Measurements from ENCODE around the gene TBL1X. TPM values are rescaled to one million over a fixed set of nuclear protein-coding genes. Genes with fewer than 3 reads are reported as not detected.

TBL1X gene
- total RNA-seq, 1 donor: 30.7 TPM

GRCh38 chrX:9539605-9540387 is 74.9 kb downstream of the TBL1X start:
- H3K4me3 ChIP-seq (ENCODE audit: low read depth, low read length): no peak overlapping the region
- no peak for TF ChIP-seq CTCF (IDR thresholded peaks at IDR 0.05; ENCODE audit: insufficient read depth, low read depth, low read length)
- DNase-seq (ENCODE audit: low read depth): no peak

GRCh38 chrX:9542106-9542760 is 77.4 kb downstream of the TBL1X start:
- H3K4me3 ChIP-seq (ENCODE audit: low read depth, low read length): no peak overlapping the region
- peak; percentile 70 for DNase-seq (ENCODE audit: low read depth)
- TF ChIP-seq CTCF (IDR thresholded peaks at IDR 0.05; ENCODE audit: insufficient read depth, low read depth, low read length): no peak

- H3K4me3 ChIP-seq (ENCODE audit: low read depth, low read length): no peak overlapping the region
- TF ChIP-seq CTCF (IDR thresholded peaks at IDR 0.05; ENCODE audit: insufficient read depth, low read depth, low read length): no peak
- no peak for DNase-seq (ENCODE audit: low read depth)
Observed at GRCh38 chrX:9542761-9543111, 77.9 kb downstream of the TBL1X start.

DNA sequence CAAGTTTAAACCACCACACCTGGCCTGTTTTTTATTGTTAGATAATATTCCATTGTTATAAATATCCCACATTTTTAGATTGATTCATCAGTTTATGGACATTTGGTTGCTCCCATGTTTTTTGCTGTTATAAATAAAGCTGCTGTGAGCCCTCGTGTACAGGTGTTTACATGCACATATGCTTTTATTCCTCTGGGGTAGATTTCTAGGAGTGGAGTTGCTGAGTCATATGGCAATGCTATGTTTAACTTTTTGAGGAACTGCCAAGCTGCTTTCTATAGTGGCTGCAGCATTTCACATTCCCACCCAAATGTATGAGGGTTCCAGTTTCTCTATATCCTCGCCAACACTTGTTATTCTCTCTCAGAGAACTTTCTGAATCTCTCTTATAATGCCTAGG is 90.5 kb downstream of the TBL1X start:
- DNase-seq (ENCODE audit: low read depth): no peak
- TF ChIP-seq CTCF (IDR thresholded peaks at IDR 0.05; ENCODE audit: insufficient read depth, low read depth, low read length): no peak
- H3K4me3 ChIP-seq (ENCODE audit: low read depth, low read length): no peak overlapping the region

DNA sequence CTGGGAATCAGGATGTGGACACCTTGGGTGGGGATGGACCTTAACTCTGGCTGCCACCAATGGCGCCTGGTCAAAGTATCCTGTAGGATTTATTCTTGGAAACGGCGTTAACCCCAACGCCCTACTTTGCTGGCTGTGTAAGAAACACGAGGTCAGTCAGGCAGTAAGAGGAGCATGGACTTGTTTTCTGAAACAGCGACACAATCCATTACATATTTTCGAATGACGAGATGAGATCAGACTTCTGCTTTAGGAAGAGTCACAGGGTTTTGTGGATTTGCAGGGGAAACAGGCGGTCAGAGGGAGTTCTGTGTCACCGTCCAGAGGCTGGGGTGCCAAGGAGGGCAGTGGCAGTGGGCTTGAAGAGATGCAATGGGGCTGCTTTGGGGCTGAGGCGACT is 92.2 kb downstream of the TBL1X start:
- no peak for DNase-seq (ENCODE audit: low read depth)
- TF ChIP-seq CTCF (IDR thresholded peaks at IDR 0.05; ENCODE audit: insufficient read depth, low read depth, low read length): no peak
- no peak overlapping the region for H3K4me3 ChIP-seq (ENCODE audit: low read depth, low read length)

GRCh38 chrX:9557521-9557920 is 92.7 kb downstream of the TBL1X start:
- no peak for DNase-seq (ENCODE audit: low read depth)
- no peak for TF ChIP-seq CTCF (IDR thresholded peaks at IDR 0.05; ENCODE audit: insufficient read depth, low read depth, low read length)
- H3K4me3 ChIP-seq (ENCODE audit: low read depth, low read length): no peak overlapping the region
